H9 (cell line): ENCODE data around the gene UNC5C. TPM values are rescaled to one million over a fixed set of nuclear protein-coding genes. Genes with fewer than 3 reads are reported as not detected.

Experiments
- DNase-seq: peaks from one replicate; pipeline ENCODE4 v3.0.0-alpha.2; 2017
- H2AFZ ChIP-seq: one replicate; pipeline ENCODE4 v1.6.1; 2013; ENCODE audit warnings: mild to moderate bottlenecking, low read length, control low read depth, moderate library complexity
- H2AK5ac ChIP-seq: 2 replicates; pipeline ENCODE4 v1.6.1; 2013; ENCODE audit warnings: low read length, control low read depth, mixed read lengths; ENCODE audit not compliant: insufficient read length
- H2BK120ac ChIP-seq: one replicate; pipeline ENCODE4 v1.6.1; 2013; ENCODE audit warnings: low read depth, mild to moderate bottlenecking, low read length, control low read depth, inconsistent platforms; ENCODE audit not compliant: poor library complexity, severe bottlenecking
- H2BK12ac ChIP-seq: 2 replicates; pipeline ENCODE4 v1.6.1; 2013; ENCODE audit warnings: low read length, control low read depth, mixed read lengths, low read depth; ENCODE audit not compliant: insufficient read length
- H2BK15ac ChIP-seq: 2 replicates; pipeline ENCODE4 v1.6.1; 2013; ENCODE audit warnings: low read depth, low read length, control low read depth
- H2BK20ac ChIP-seq: one replicate; pipeline ENCODE4 v1.6.1; 2013; ENCODE audit warnings: low read depth, mild to moderate bottlenecking, low read length, control low read depth, inconsistent platforms; ENCODE audit not compliant: poor library complexity, severe bottlenecking
- H2BK5ac ChIP-seq: 2 replicates; pipeline ENCODE4 v1.6.1; 2013; ENCODE audit warnings: low read length, control low read depth, mixed read lengths; ENCODE audit not compliant: insufficient read length
- H3K14ac ChIP-seq: 2 replicates; pipeline ENCODE4 v1.6.1; 2013; ENCODE audit warnings: low read length, control low read depth; ENCODE audit not compliant: insufficient read depth
- H3K18ac ChIP-seq: 2 replicates; pipeline ENCODE4 v1.6.1; 2013; ENCODE audit warnings: low read depth, mild to moderate bottlenecking, mixed read lengths, low read length, control low read depth; ENCODE audit not compliant: insufficient read length
- H3K23ac ChIP-seq: 2 replicates; pipeline ENCODE4 v1.6.1; 2013; ENCODE audit warnings: low read length, control low read depth, mixed read lengths, low read depth; ENCODE audit not compliant: insufficient read length
- H3K23me2 ChIP-seq: 2 replicates; pipeline ENCODE4 v1.6.1; 2013; ENCODE audit warnings: low read depth, mild to moderate bottlenecking, mixed read lengths, low read length, control low read depth; ENCODE audit not compliant: insufficient read length, poor library complexity, severe bottlenecking
- H3K27ac ChIP-seq: 2 replicates; pipeline ENCODE4 v1.5.1; 2013; ENCODE audit warnings: low read length, control low read depth, mixed read lengths, low read depth; ENCODE audit not compliant: insufficient read length
- H3K27me3 ChIP-seq: 2 replicates; pipeline ENCODE4 v1.6.1; 2013; ENCODE audit warnings: low read length, control low read depth, inconsistent platforms; ENCODE audit not compliant: insufficient read depth
- H3K4ac ChIP-seq: 2 replicates; pipeline ENCODE4 v1.6.1; 2013; ENCODE audit warnings: low read depth, mild to moderate bottlenecking, control low read depth, inconsistent platforms, low read length, moderate library complexity
- H3K4me1 ChIP-seq: 2 replicates; pipeline ENCODE4 v1.6.1; 2013; ENCODE audit warnings: low read length, control low read depth, inconsistent platforms; ENCODE audit not compliant: insufficient read depth
- H3K4me2 ChIP-seq: 2 replicates; pipeline ENCODE4 v1.6.1; 2013; ENCODE audit warnings: low read length, control low read depth, mixed read lengths; ENCODE audit not compliant: insufficient read length, insufficient read depth
- H3K56ac ChIP-seq: 2 replicates; pipeline ENCODE4 v1.6.1; 2013; ENCODE audit warnings: low read depth, mild to moderate bottlenecking, mixed read lengths, low read length, control low read depth; ENCODE audit not compliant: insufficient read length
- H3K79me1 ChIP-seq: 2 replicates; pipeline ENCODE4 v1.6.1; 2013; ENCODE audit warnings: low read depth, mild to moderate bottlenecking, moderate library complexity, low read length, control low read depth, inconsistent platforms; ENCODE audit not compliant: insufficient read depth, poor library complexity, severe bottlenecking
- H3K79me2 ChIP-seq: 2 replicates; pipeline ENCODE4 v1.6.1; 2013; ENCODE audit warnings: low read length, control low read depth, inconsistent platforms; ENCODE audit not compliant: insufficient read depth
- H3K9ac ChIP-seq: 2 replicates; pipeline ENCODE4 v1.6.1; 2013; ENCODE audit warnings: low read length, control low read depth, mixed read lengths; ENCODE audit not compliant: insufficient read length; ENCODE audit errors: extremely low read depth
- H3K9me3 ChIP-seq: one replicate; pipeline ENCODE4 v1.6.1; 2013; ENCODE audit warnings: low read depth, low read length, inconsistent platforms; ENCODE audit not compliant: control insufficient read depth
- H3T11ph ChIP-seq: one replicate; pipeline ENCODE4 v1.6.1; 2013; ENCODE audit warnings: mild to moderate bottlenecking, low read length, control low read depth, inconsistent platforms
- H4K20me1 ChIP-seq: one replicate; pipeline ENCODE4 v1.6.1; 2013; ENCODE audit not compliant: control insufficient read depth, insufficient read length, insufficient read depth
- H4K5ac ChIP-seq: 2 replicates; pipeline ENCODE4 v1.6.1; 2013; ENCODE audit warnings: low read depth, mild to moderate bottlenecking, mixed read lengths, low read length, control low read depth; ENCODE audit not compliant: insufficient read length
- H4K8ac ChIP-seq: replicated peaks from 2 replicates; pipeline ENCODE4 v1.6.1; 2013; ENCODE audit warnings: low read length, control low read depth, mixed read lengths, low read depth; ENCODE audit not compliant: insufficient read length
- H4K91ac ChIP-seq: 2 replicates; pipeline ENCODE4 v1.6.1; 2013; ENCODE audit warnings: low read depth, mild to moderate bottlenecking, moderate library complexity, mixed read lengths, low read length, control low read depth; ENCODE audit not compliant: insufficient read length
- H3K27ac Mint-ChIP-seq, 3 experiments: 2 replicates in 2 of 3; 3 replicates in 1 of 3; pipeline ENCODE4 v1.8.0; 2020 to 2021; ENCODE audit warnings: mixed read lengths in 3 of 3, mild to moderate bottlenecking in 1 of 3, moderate library complexity in 1 of 3
- H3K27me3 Mint-ChIP-seq: 2 replicates; pipeline ENCODE4 v1.8.0; 2021; ENCODE audit warnings: low read depth, mild to moderate bottlenecking, moderate library complexity, mixed read lengths
- H3K36me3 Mint-ChIP-seq, 3 experiments: 2 replicates in 2 of 3; 3 replicates in 1 of 3; pipeline ENCODE4 v1.8.0; 2020 to 2021; ENCODE audit warnings: low read depth in 3 of 3, mixed read lengths in 3 of 3; ENCODE audit not compliant: insufficient read depth in 1 of 3
- H3K4me1 Mint-ChIP-seq, 2 experiments: 2 replicates each; pipeline ENCODE4 v1.8.0; 2020; ENCODE audit warnings: mixed read lengths in 2 of 2
- H3K4me3 Mint-ChIP-seq, 2 experiments: 2 replicates in 1 of 2; 3 replicates in 1 of 2; pipeline ENCODE4 v1.8.0; 2020 to 2021; ENCODE audit warnings: mild to moderate bottlenecking in 2 of 2, mixed read lengths in 2 of 2, moderate library complexity in 1 of 2
- H3K9me3 Mint-ChIP-seq, 2 experiments: 2 replicates in 1 of 2; 3 replicates in 1 of 2; pipeline ENCODE4 v1.8.0; 2020; ENCODE audit warnings: mild to moderate bottlenecking in 2 of 2, mixed read lengths in 2 of 2, moderate library complexity in 1 of 2
- CTCF ChIP-seq: fragments of 200-600 bp; sonication (generic); conservative IDR thresholded peaks from 3 replicates; pipeline ENCODE4 v1.8.0; 2021; ENCODE audit warnings: antibody characterized with exemption, mild to moderate bottlenecking
- WGBS: extraction: QIAGEN DNeasy Blood & Tissue Kit; methylation state at CpG from one replicate; pipeline ENCODE4 v1.1.7; 2013; ENCODE audit warnings: missing lambda C conversion rate, low lambda C conversion rate, mixed read lengths; ENCODE audit not compliant: insufficient read length; ENCODE audit errors: extremely low coverage; 5-methylcytosine and 5-hydroxymethylcytosine counted together
- total RNA-seq: library from RNA; stranded (reverse); gene quantifications from 2 replicates; pipeline ENCODE4 v1.2.1, GENCODE V29; 2021

UNC5C gene
- total RNA-seq, 1 experiment from 2014 or later, result not detected

GRCh38 chr4:95572304-95572991, 23.7 kb upstream of the UNC5C start:
- no peaks in the 10 kb centered on the region for H3K4me1 ChIP-seq
- no peak overlapping the region for H2AFZ ChIP-seq
- H3K27ac ChIP-seq, result no peak overlapping the region
- no peaks in the 10 kb centered on the region for H4K20me1 ChIP-seq
- no peaks in the 10 kb centered on the region for H3K79me1 ChIP-seq
- no peak overlapping the region for H3K23ac ChIP-seq
- H3T11ph ChIP-seq, result no peak overlapping the region
- no peak overlapping the region for H2AK5ac ChIP-seq
- H3K23me2 ChIP-seq, result no peaks in the 10 kb centered on the region
- no peak overlapping the region for H4K91ac ChIP-seq
- Mint-ChIP-seq H3K9me3 (peaks cover 16 to 20% of the 10 kb centered on the region in 2 experiments), H3K27ac (no peak overlapping the region), H3K4me1 (peaks cover 2 to 8% of the 10 kb centered on the region in 2 experiments; a peak in 2 of 4 replicates), H3K4me3 (no peak overlapping the region), H3K27me3 (no peaks in the 10 kb centered on the region; the same call in 1 of the 2 replicates), H3K36me3 (peaks cover 7 to 13% (median 13%) of the 10 kb centered on the region in 3 experiments)
- H4K8ac ChIP-seq, result no peak overlapping the region
- no peak overlapping the region for H3K4me2 ChIP-seq
- WGBS, result no CpG with 5 or more reads among the region's 6 CpGs
- H3K79me2 ChIP-seq, result no peaks in the 10 kb centered on the region
- no peak overlapping the region for H2BK12ac ChIP-seq
- no peak for TF ChIP-seq CTCF
- no peak overlapping the region for H2BK15ac ChIP-seq
- no peak overlapping the region for H2BK5ac ChIP-seq
- H3K14ac ChIP-seq, result no peak overlapping the region
- no peak overlapping the region for H2BK20ac ChIP-seq
- no peaks in the 10 kb centered on the region for H3K27me3 ChIP-seq
- H3K9me3 ChIP-seq, result no peaks in the 10 kb centered on the region
- no peak overlapping the region for H3K56ac ChIP-seq
- no peak overlapping the region for H2BK120ac ChIP-seq
- peak; percentile 53 for DNase-seq
- no peak overlapping the region for H3K18ac ChIP-seq
- H3K4ac ChIP-seq, result no peak overlapping the region
- H4K5ac ChIP-seq, result no peak overlapping the region
- H3K9ac ChIP-seq, result no peak overlapping the region
